ENCODE results near the gene SRGAP1. TPM values are rescaled to one million over a fixed set of nuclear protein-coding genes. Genes with fewer than 3 reads are reported as not detected.

The SRGAP1 gene
- total RNA-seq, 1 donor from 2014 or later: 3.0 TPM

- Mint-ChIP-seq H3K4me3 (no peak overlapping the region), H3K27ac (no peak overlapping the region), H3K27me3 (ENCODE audit: insufficient read depth, low read depth) (no peaks in the 10 kb centered on the region), H3K36me3 (peaks cover 11% of the 10 kb centered on the region), H3K4me1 (peaks cover 24% of the 10 kb centered on the region), H3K9me3 (peaks cover 4% of the 10 kb centered on the region)
- Histone ChIP-seq H3K79me2 (ENCODE audit: low read depth) (no peaks in the 10 kb centered on the region), H3K4me2 (peak overlapping the region; percentile 7), H3K36me3 (no peaks in the 10 kb centered on the region), H3K4me1 (peaks cover 8% of the 10 kb centered on the region), H3K27ac (no peak overlapping the region), H3K9ac (no peak overlapping the region), H3K4me3 (no peak overlapping the region), H3K9me3 (ENCODE audit: low read depth) (no peaks in the 10 kb centered on the region), H2AFZ (replicated peaks) (no peak overlapping the region), H3F3A (ENCODE audit: low read depth) (no peaks in the 10 kb centered on the region), H4K20me1 (ENCODE audit: low read depth) (no peaks in the 10 kb centered on the region), H3K27me3 (no peaks in the 10 kb centered on the region)
- TF ChIP-seq EZH2 (IDR thresholded peaks at IDR 0.05) (no peak), EZH2phosphoT487 (IDR thresholded peaks at IDR 0.05) (no peak), CTCF (IDR thresholded peaks at IDR 0.05) (no peak)
- DNase-seq (ENCODE audit: low spot score): no peak
Observed at GRCh38 chr12:64058541-64059265, 214.2 kb downstream of the SRGAP1 start.

GRCh38 chr12:64059685-64060084, 215.2 kb downstream of the SRGAP1 start:
- H3K9me3 ChIP-seq (ENCODE audit: low read depth): no peaks in the 10 kb centered on the region
- no peak overlapping the region for H3K9ac ChIP-seq
- H3K4me3 ChIP-seq: no peak overlapping the region
- Mint-ChIP-seq H3K4me1 (peaks cover 24% of the 10 kb centered on the region), H3K4me3 (no peak overlapping the region), H3K27ac (no peak overlapping the region), H3K27me3 (ENCODE audit: insufficient read depth, low read depth) (no peaks in the 10 kb centered on the region), H3K9me3 (peaks cover 4% of the 10 kb centered on the region), H3K36me3 (peaks cover 11% of the 10 kb centered on the region)
- no peak overlapping the region for H2AFZ ChIP-seq (replicated peaks)
- no peak overlapping the region for H3K4me2 ChIP-seq
- H3K36me3 ChIP-seq: no peaks in the 10 kb centered on the region
- H3F3A ChIP-seq (ENCODE audit: low read depth): no peaks in the 10 kb centered on the region
- DNase-seq (ENCODE audit: low spot score): no peak
- H3K27ac ChIP-seq: no peak overlapping the region
- no peaks in the 10 kb centered on the region for H3K27me3 ChIP-seq
- no peaks in the 10 kb centered on the region for H3K79me2 ChIP-seq (ENCODE audit: low read depth)
- no peaks in the 10 kb centered on the region for H4K20me1 ChIP-seq (ENCODE audit: low read depth)
- H3K4me1 ChIP-seq: peaks cover 8% of the 10 kb centered on the region
- TF ChIP-seq CTCF (IDR thresholded peaks at IDR 0.05) (no peak), EZH2phosphoT487 (IDR thresholded peaks at IDR 0.05) (no peak), EZH2 (IDR thresholded peaks at IDR 0.05) (no peak)

- no peaks in the 10 kb centered on the region for H3K36me3 ChIP-seq
- H2AFZ ChIP-seq (replicated peaks): no peak overlapping the region
- no peak overlapping the region for H3K27ac Mint-ChIP-seq
- H3K4me1 Mint-ChIP-seq: peaks cover 24% of the 10 kb centered on the region
- H3K27me3 ChIP-seq: no peaks in the 10 kb centered on the region
- H3K27ac ChIP-seq: no peak overlapping the region
- H3K9ac ChIP-seq: no peak overlapping the region
- no peaks in the 10 kb centered on the region for H3K9me3 ChIP-seq (ENCODE audit: low read depth)
- H4K20me1 ChIP-seq (ENCODE audit: low read depth): no peaks in the 10 kb centered on the region
- H3K79me2 ChIP-seq (ENCODE audit: low read depth): no peaks in the 10 kb centered on the region
- H3K4me3 ChIP-seq: no peak overlapping the region
- TF ChIP-seq EZH2phosphoT487 (IDR thresholded peaks at IDR 0.05): no peak
- no peak for TF ChIP-seq EZH2 (IDR thresholded peaks at IDR 0.05)
- no peak for DNase-seq (ENCODE audit: low spot score)
- no peak overlapping the region for H3K4me3 Mint-ChIP-seq
- H3K27me3 Mint-ChIP-seq (ENCODE audit: insufficient read depth, low read depth): no peaks in the 10 kb centered on the region
- no peak overlapping the region for H3K4me2 ChIP-seq
- peaks cover 8% of the 10 kb centered on the region for H3K4me1 ChIP-seq
- no peaks in the 10 kb centered on the region for H3K9me3 Mint-ChIP-seq
- peaks cover 4% of the 10 kb centered on the region for H3K36me3 Mint-ChIP-seq
- H3F3A ChIP-seq (ENCODE audit: low read depth): no peaks in the 10 kb centered on the region
Observed at GRCh38 chr12:64061868-64062375, 217.4 kb downstream of the SRGAP1 start.

- H3F3A ChIP-seq (ENCODE audit: low read depth): no peaks in the 10 kb centered on the region
- no peak overlapping the region for H3K4me3 ChIP-seq
- no peaks in the 10 kb centered on the region for H3K36me3 ChIP-seq
- Mint-ChIP-seq H3K4me3 (no peak overlapping the region), H3K4me1 (peaks cover 19% of the 10 kb centered on the region), H3K36me3 (peaks cover 4% of the 10 kb centered on the region), H3K27ac (no peak overlapping the region), H3K27me3 (ENCODE audit: insufficient read depth, low read depth) (no peaks in the 10 kb centered on the region), H3K9me3 (no peaks in the 10 kb centered on the region)
- H3K4me2 ChIP-seq: no peak overlapping the region
- H4K20me1 ChIP-seq (ENCODE audit: low read depth): no peaks in the 10 kb centered on the region
- no peak overlapping the region for H3K27ac ChIP-seq
- peaks cover 8% of the 10 kb centered on the region for H3K4me1 ChIP-seq
- no peaks in the 10 kb centered on the region for H3K9me3 ChIP-seq (ENCODE audit: low read depth)
- H2AFZ ChIP-seq (replicated peaks): no peak overlapping the region
- H3K27me3 ChIP-seq: no peaks in the 10 kb centered on the region
- H3K79me2 ChIP-seq (ENCODE audit: low read depth): no peaks in the 10 kb centered on the region
- no peak overlapping the region for H3K9ac ChIP-seq
- DNase-seq (ENCODE audit: low spot score): no peak
- no peak for TF ChIP-seq EZH2phosphoT487 (IDR thresholded peaks at IDR 0.05)
- no peak for TF ChIP-seq CTCF (IDR thresholded peaks at IDR 0.05)
- no peak for TF ChIP-seq EZH2 (IDR thresholded peaks at IDR 0.05)
Observed at GRCh38 chr12:64063121-64063520, 218.6 kb downstream of the SRGAP1 start.
